SH-SY5Y (cell line): ENCODE data around the gene KRT26.

ENCODE experiments used
- GATA2 ChIP-seq: IDR thresholded peaks from 2 replicates; pipeline ENCODE4 v1.6.1; 2011; ENCODE audit warnings: mild to moderate bottlenecking, low read depth, low read length
- GATA3 ChIP-seq: IDR thresholded peaks from 2 replicates; pipeline ENCODE4 v1.6.1; 2011; ENCODE audit warnings: low read depth, mild to moderate bottlenecking, low read length, moderate library complexity

GRCh38 chr17:40727447-40728231 lies 44.4 kb downstream of the KRT26 start:
- no peak for TF ChIP-seq GATA2
- no peak for TF ChIP-seq GATA3
